Duodenal mucosa (tissue), 2 donors: Measurements from ENCODE around the gene SMIM36.
"Not testable (repeated sequence)": the region's sequence is repeated elsewhere in the genome, so short reads cannot be mapped to it uniquely, and the experiment has no call there.

ENCODE experiments used
- H3K27ac ChIP-seq: one replicate; pipeline ENCODE4 v1.7.0; 2013; ENCODE audit warnings: low read depth, low read length
- H3K27me3 ChIP-seq, 2 donors: one replicate each; pipeline ENCODE4 v1.7.0; 2013; ENCODE audit warnings: low read length in 2 of 2, control low read depth in 1 of 2; ENCODE audit not compliant: insufficient read depth in 2 of 2, control insufficient read depth in 1 of 2
- H3K36me3 ChIP-seq, 2 donors: one replicate each; pipeline ENCODE4 v1.7.0; 2013; ENCODE audit warnings: low read length in 2 of 2, control low read depth in 1 of 2; ENCODE audit not compliant: insufficient read depth in 2 of 2, control insufficient read depth in 1 of 2
- H3K4me1 ChIP-seq, 2 donors: one replicate each; pipeline ENCODE4 v1.7.0; 2013; ENCODE audit warnings: low read length in 2 of 2, control low read depth in 1 of 2; ENCODE audit not compliant: insufficient read depth in 2 of 2, control insufficient read depth in 1 of 2
- H3K4me3 ChIP-seq, 2 donors: one replicate each; pipeline ENCODE4 v1.7.0; 2013; ENCODE audit warnings: low read length in 2 of 2, low read depth in 1 of 2
- H3K9ac ChIP-seq, 2 donors: one replicate each; pipeline ENCODE4 v1.7.0; 2013; ENCODE audit warnings: low read length in 2 of 2, low read depth in 1 of 2
- H3K9me3 ChIP-seq, 2 donors: one replicate each; pipeline ENCODE4 v1.7.0; 2013; ENCODE audit warnings: low read length in 2 of 2, control low read depth in 1 of 2; ENCODE audit not compliant: control insufficient read depth in 1 of 2

Gene SMIM36

DNA sequence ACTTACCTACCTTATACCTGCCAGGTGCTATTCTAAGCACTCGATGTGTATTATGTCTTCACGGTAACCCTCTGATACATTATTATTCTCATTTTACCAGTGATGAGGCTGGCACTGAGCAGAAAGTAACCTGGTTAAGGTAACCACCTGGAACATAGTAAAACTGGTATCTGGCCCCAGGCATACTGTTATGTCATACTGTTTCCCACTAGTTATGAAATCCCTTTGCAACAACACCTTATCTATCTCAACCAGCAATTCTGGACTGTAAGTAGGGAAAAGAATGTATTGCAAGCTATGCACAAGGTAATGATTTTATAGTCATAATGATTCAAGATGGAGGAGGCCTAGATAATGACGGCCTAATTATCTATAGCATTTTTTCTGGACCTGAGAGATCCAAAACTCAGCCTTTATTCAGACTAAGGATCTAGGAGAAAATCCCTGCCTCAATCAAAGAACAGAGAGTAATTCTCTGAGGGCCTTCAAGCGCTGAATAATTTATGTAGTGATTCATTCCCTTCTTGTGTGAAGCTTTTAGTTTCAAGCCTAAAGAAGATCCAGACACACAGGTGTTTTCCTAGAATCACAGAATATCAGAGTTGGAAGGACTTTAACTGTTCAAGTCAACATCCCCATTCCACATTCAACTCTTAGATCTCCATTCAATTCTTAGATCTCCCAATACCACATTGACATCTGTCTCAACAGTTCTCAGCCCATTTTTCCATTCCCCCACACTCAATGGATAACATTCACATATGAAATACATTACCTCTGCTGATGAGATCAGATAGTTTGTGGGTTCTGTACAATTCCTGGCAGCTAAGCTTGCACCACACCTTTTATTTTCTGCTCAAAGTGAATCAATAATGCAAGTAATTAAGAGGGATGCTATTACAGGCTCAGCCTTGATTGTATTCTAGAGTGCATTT, 74.8 kb downstream of the SMIM36 start:
- H3K4me3 ChIP-seq: no peak overlapping the region
- peaks cover 18 to 23% of the 10 kb centered on the region in 2 donors for H3K4me1 ChIP-seq
- H3K9ac ChIP-seq: no peak overlapping the region
- no peaks in the 10 kb centered on the region for H3K9me3 ChIP-seq
- H3K36me3 ChIP-seq: no peaks in the 10 kb centered on the region
- H3K27ac ChIP-seq: no peak overlapping the region
- H3K27me3 ChIP-seq: no peaks in the 10 kb centered on the region

DNA sequence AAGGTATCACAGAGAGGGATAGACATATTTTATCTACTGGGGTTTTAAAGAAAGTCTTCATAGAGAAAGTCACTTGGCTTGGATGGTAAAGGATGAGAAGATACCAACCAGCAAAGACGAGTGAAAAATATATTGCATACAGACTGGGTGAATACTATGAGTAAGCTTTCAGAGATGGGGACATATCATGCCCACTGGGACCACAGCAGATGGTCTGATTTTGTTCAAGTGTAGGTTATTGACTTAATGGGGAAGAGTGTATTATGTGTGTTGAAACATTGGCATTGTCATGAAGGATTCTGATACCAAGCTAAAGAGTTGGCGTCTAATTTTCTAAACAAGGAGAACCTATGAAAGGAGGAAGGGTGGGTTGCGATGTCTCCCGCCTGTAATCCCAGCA, 75.8 kb downstream of the SMIM36 start:
- H3K4me3 ChIP-seq: no peak overlapping the region
- H3K27me3 ChIP-seq: no peaks in the 10 kb centered on the region
- H3K9ac ChIP-seq: no peak overlapping the region
- peaks cover 26 to 33% of the 10 kb centered on the region in 2 donors for H3K4me1 ChIP-seq
- H3K36me3 ChIP-seq: no peaks in the 10 kb centered on the region
- no peaks in the 10 kb centered on the region for H3K9me3 ChIP-seq
- no peak overlapping the region for H3K27ac ChIP-seq

DNA sequence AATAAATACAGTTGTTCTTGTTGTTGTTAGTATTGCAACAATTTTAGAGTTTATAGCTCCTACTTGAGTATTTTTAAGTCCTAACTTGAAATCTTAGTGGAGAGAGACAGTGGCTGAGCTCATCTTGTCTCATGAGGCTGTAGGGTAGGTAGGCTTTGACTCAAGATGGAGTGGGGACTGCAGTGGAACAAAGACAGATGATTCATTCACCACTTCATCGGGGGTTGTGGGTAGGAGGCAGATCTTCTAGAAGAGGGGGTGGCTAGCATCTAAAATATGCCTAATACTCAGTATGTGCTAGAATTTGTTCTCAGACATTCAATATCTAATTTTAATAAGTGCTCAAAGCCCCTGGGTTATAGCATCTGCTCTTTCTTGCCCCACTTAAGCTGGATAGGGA, 76.5 kb downstream of the SMIM36 start:
- Histone ChIP-seq H3K27ac (no peak overlapping the region), H3K9ac (no peak overlapping the region), H3K9me3 (no peaks in the 10 kb centered on the region)

DNA sequence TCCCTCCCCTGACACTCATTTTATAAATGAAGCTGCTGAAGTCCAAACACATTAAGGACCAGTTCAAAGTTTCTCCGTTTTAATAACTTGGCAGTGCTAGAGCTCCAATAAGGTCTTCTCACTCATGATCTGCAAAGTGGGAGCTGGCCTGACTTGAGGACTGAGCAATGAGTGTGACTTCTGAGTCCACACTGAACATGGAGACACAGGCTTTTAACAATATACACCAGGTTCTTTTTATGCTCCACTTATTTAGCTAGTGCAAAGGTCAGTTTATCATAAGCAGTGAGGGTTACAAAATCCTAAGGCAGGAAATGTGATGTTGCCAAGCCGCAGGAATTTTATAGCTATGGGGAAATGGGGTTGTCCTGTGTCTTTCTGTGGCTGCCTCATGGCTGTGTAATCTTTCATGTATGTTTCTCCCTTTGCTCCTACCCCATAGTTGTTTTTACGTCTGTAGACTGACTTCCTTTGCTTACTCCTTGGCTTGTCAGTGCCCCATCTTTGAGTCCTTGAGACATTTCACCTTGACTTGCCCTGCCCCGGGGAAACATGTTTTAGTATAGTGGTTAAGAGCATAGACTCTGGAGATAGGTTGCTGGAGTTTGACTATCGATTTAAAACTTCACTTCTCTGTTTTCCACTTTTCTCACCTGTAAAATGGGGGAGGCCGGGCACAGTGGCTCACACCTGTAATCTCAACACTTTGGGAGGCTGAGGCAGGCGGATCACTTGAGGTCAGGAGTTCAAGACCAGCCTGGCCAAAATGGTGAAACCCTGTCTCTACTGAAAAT, 77.4 kb downstream of the SMIM36 start:
- Histone ChIP-seq H3K27ac (peak overlapping the region; percentile 20), H3K4me3 (peak overlapping the region in 1 of 2 donors; percentile 9), H3K36me3 (no peaks in the 10 kb centered on the region), H3K27me3 (no peaks in the 10 kb centered on the region), H3K9ac (no peak overlapping the region), H3K4me1 (peaks cover 27 to 35% of the 10 kb centered on the region in 2 donors), H3K9me3 (no peaks in the 10 kb centered on the region)

More for the DNA sequence above, 76.5 kb downstream of the SMIM36 start:
- Histone ChIP-seq H3K4me1 (peaks cover 27 to 35% of the 10 kb centered on the region in 2 donors), H3K27me3 (no peaks in the 10 kb centered on the region), H3K36me3 (no peaks in the 10 kb centered on the region), H3K4me3 (no peak overlapping the region)

DNA sequence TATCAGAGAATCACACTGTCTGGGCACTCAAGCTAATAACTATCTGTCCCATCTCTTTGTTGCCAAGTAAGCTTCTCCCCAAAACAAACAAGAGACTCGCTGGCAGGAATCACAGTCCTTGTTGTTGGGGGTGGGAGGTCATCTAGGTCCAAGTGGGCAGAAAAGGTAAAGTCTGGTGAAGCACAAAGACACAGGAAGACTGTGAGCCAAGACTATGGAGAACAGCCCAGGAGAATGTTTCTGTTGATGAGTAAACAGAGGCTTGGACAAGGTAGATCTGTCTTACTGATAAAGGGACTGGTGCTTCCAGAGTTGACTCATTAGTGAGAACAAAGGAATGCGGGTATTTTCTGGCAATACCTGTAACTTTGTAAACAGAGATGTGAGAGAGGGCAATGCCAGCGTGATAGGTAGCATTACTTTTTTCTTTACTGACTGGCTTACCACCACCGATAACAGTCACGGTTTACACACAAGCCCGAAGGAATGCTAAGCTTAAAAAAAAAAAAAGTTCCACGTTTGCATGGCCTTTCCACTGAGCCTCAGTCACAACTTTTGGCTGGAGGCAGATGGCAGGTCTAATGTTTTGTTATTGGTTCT, 78.1 kb downstream of the SMIM36 start:
- H3K4me3 ChIP-seq: peak overlapping the region in 1 of 2 donors; percentile 9
- no peaks in the 10 kb centered on the region for H3K27me3 ChIP-seq
- no peaks in the 10 kb centered on the region for H3K9me3 ChIP-seq
- H3K27ac ChIP-seq: peak overlapping the region; percentile 17
- H3K4me1 ChIP-seq: peaks cover 27 to 35% of the 10 kb centered on the region in 2 donors
- no peaks in the 10 kb centered on the region for H3K36me3 ChIP-seq
- H3K9ac ChIP-seq: no peak overlapping the region

DNA sequence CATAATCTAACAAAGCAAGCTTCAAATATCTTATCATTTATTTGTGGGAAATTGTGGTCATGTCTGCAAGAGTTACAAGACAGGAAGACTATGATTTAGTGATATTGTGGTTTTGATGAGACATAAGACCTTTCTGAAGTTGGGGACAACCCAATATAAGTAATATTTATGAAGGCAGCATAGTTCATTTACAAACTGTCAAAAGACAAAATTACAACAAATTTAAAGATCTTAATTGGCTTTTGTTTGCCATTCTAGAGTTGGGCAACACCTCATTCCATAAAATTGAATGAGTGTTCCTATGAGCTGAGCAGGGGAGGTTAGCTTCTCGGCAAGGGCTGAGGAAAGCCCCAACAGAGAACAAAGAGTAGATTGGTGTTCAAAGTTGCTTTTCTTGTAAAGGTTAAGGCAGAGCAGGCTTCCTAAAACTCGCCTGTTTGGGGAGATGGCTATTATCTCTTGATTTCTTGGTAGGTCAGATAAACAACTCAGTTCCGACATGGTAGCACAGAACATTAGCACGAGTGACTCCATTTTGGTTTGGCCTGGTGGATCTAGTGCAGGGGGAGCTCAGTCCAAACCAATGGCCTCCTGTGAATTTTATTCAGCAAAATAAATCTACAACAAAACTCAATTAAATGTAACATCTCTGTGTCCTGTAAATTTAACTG, 78.8 kb downstream of the SMIM36 start:
- peaks cover 27 to 35% of the 10 kb centered on the region in 2 donors for H3K4me1 ChIP-seq

DNA sequence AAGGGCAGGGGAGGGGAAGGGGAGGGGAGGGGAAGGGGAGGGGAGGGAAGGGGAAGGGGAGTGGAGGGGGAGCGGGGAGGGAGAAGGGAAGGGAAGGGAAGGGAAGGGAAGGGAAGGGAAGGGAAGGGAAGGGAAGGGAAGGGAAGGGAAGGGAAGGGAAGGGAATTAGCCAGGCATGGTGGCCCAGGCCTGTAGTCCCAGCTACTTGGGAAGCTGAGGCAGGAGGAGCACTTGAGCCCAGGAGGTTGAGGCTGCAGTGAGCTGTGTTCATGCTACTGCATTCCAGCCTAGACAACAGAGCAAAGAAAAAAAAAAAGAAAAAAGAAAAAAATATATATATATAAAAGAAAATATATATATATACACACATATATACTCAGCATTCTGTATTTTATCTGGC, 79.3 kb downstream of the SMIM36 start:
- peaks cover 27 to 32% of the 10 kb centered on the region in 2 donors for H3K4me1 ChIP-seq
- not testable (repeated sequence) for H3K9me3 ChIP-seq, H3K4me3 ChIP-seq, H3K9ac ChIP-seq, H3K36me3 ChIP-seq, H3K27ac ChIP-seq, H3K27me3 ChIP-seq

More for the DNA sequence above, 78.8 kb downstream of the SMIM36 start:
- peak overlapping the region; percentile 17 for H3K27ac ChIP-seq
- no peaks in the 10 kb centered on the region for H3K27me3 ChIP-seq
- no peak overlapping the region for H3K4me3 ChIP-seq
- no peak overlapping the region for H3K9ac ChIP-seq
- no peaks in the 10 kb centered on the region for H3K36me3 ChIP-seq
- no peaks in the 10 kb centered on the region for H3K9me3 ChIP-seq

DNA sequence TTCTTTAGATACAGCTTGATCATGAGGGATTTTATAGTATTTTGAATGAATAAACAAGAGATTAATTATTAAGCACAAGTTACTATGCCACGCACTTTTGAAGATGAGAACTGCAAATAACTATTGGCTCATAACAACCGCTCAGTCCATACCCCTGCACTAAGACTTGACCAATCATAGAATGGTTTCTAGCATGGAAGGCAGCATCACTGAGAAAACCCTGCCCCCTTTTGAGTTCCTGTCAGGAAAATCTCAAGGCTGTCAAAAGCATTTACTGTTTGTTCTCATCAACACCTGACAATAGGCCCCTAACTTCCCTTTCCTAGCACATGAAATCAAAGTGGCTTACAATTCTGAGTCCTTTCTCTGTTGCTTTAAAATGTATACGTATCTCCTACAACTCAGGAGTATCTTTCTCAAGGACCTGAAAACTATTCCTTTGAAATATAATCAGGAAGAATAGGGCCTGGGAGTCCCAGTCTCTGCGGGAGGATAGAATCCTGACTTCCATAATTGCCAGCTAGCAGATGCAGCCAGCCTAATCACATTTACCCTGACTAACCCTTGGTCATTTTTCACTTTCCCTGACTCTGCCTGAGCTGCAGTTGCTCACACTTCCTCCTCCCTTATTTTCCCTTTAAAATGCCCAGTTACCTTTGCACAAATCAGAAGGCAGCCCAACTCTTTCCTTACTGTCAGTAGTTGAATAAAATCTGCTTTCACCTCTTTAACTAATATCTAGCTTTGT, 80.5 kb downstream of the SMIM36 start:
- Histone ChIP-seq H3K9ac (no peak overlapping the region), H3K36me3 (no peaks in the 10 kb centered on the region), H3K4me1 (peaks cover 27 to 31% of the 10 kb centered on the region in 2 donors), H3K4me3 (no peak overlapping the region), H3K27me3 (no peaks in the 10 kb centered on the region), H3K9me3 (no peaks in the 10 kb centered on the region), H3K27ac (no peak overlapping the region)

DNA sequence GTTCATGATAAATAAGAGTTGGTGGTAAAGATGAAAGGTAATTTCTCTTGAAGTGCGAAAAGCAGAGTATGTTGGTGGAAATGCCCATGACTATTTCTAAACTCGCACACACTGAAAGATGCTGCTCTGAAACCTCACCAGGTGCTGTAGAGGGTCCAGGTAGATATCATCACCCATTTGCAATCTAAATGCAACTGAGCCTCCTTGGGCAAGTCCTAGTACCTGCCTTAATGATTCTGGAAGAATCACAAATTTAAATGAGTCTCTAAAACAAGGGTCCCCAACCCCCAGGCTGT, 83.7 kb downstream of the SMIM36 start:
- H3K4me3 ChIP-seq: no peak overlapping the region
- no peak overlapping the region for H3K9ac ChIP-seq
- no peaks in the 10 kb centered on the region for H3K36me3 ChIP-seq
- H3K27me3 ChIP-seq: no peaks in the 10 kb centered on the region
- no peak overlapping the region for H3K27ac ChIP-seq
- H3K9me3 ChIP-seq: no peaks in the 10 kb centered on the region
- peaks cover 16 to 19% of the 10 kb centered on the region in 2 donors for H3K4me1 ChIP-seq
